ENCODE results near the gene SGCD.

The SGCD gene

DNA sequence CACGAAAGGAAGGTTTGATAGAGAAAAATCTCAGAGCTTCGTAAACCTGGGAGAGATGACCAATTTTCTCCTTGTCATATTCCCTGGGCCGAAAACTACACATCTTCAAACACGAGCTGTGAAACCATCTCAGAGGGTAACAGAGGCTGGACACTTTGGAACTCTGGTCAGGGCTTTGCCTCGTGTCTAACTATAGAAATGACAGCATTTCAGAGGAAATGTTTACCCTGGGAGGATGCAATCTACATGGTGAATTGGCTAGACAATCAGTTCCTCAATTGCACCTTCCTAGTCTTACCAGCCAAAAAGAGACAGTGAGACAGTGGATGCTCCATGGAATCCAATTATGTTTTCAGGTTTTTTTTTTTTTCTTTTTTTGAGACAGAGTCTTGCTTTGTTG, 414.6 kb downstream of the SGCD start:
- no peak for DNase-seq (ENCODE audit: low read depth)
- H3K4me3 ChIP-seq (ENCODE audit: low read length): no peak overlapping the region
- H3K4me1 ChIP-seq (ENCODE audit: control insufficient read depth, insufficient read depth, low read length): no peaks in the 10 kb centered on the region
- no peak overlapping the region for H3K9ac ChIP-seq (ENCODE audit: low read length)
- no peaks in the 10 kb centered on the region for H3K36me3 ChIP-seq (ENCODE audit: control insufficient read depth, insufficient read depth, low read length, severe bottlenecking)
- no peaks in the 10 kb centered on the region for H3K27me3 ChIP-seq (replicated peaks; ENCODE audit: control insufficient read depth, insufficient read depth, low read length)
- H3K9me3 ChIP-seq (ENCODE audit: control insufficient read depth, low read length): no peaks in the 10 kb centered on the region

DNA sequence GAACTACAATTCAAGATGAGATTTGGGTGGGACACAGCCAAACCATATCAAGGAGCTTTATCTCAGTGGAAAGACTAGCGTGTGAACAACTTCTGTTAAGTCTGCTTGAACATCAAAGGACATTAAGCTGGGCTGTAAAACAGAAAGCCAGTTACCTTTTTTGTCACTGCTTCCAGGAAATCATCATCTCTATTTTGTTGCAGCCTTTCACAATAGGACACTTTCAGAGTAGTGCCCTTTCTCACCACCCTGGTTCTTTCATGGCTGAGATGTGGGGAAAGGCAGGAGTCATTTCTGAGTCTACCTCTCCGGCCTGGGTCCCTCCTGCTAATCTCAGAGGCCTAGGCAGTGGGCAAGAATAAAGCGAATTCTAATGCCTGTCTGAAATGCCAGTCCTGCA, 426.9 kb downstream of the SGCD start:
- no peak for DNase-seq (ENCODE audit: low read depth)
- no peak overlapping the region for H3K9ac ChIP-seq (ENCODE audit: low read length)

DNA sequence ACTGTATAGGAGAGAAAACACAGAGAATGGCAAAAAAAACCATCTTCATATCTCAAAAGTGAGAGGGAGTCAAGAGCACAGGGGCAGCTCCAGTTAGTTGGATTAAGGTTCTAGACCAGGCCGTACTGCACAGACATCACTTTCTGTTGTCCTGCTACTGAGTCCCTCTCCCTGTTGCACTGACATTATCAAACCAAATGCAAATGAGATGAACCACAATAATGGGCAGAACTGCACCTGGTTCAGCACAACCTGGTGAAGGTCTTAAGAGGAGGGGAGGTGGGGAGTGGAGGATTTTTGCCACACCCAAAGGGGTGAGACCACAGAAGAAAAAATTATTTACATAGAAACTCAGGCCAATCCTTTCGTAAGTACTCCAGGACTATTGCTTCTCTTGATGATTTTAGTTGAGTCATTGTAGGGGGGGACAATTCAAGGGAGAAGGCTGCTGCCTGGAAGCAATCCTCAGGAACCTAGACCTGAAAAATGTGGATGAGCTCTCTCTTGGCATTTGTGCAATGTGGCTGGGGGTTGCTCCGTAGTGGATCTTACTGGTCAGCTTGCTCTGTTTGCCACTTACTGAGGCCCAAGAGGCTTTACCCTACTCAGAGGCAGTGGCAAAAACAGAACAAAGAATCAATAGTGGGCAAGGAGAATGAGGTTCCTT, 428.6 kb downstream of the SGCD start:
- no peaks in the 10 kb centered on the region for H3K4me1 ChIP-seq (ENCODE audit: control insufficient read depth, insufficient read depth, low read length)
- DNase-seq (ENCODE audit: low read depth): no peak
- H3K9me3 ChIP-seq (ENCODE audit: control insufficient read depth, low read length): no peaks in the 10 kb centered on the region
- H3K27me3 ChIP-seq (replicated peaks; ENCODE audit: control insufficient read depth, insufficient read depth, low read length): no peaks in the 10 kb centered on the region
- no peak overlapping the region for H3K4me3 ChIP-seq (ENCODE audit: low read length)
- no peak overlapping the region for H3K9ac ChIP-seq (ENCODE audit: low read length)
- H3K36me3 ChIP-seq (ENCODE audit: control insufficient read depth, insufficient read depth, low read length, severe bottlenecking): peaks cover 10% of the 10 kb centered on the region

More for the DNA sequence above, 426.9 kb downstream of the SGCD start:
- Histone ChIP-seq H3K36me3 (ENCODE audit: control insufficient read depth, insufficient read depth, low read length, severe bottlenecking) (peaks cover 5% of the 10 kb centered on the region), H3K4me1 (ENCODE audit: control insufficient read depth, insufficient read depth, low read length) (no peaks in the 10 kb centered on the region), H3K9me3 (ENCODE audit: control insufficient read depth, low read length) (no peaks in the 10 kb centered on the region), H3K4me3 (ENCODE audit: low read length) (no peak overlapping the region), H3K27me3 (replicated peaks; ENCODE audit: control insufficient read depth, insufficient read depth, low read length) (no peaks in the 10 kb centered on the region)

DNA sequence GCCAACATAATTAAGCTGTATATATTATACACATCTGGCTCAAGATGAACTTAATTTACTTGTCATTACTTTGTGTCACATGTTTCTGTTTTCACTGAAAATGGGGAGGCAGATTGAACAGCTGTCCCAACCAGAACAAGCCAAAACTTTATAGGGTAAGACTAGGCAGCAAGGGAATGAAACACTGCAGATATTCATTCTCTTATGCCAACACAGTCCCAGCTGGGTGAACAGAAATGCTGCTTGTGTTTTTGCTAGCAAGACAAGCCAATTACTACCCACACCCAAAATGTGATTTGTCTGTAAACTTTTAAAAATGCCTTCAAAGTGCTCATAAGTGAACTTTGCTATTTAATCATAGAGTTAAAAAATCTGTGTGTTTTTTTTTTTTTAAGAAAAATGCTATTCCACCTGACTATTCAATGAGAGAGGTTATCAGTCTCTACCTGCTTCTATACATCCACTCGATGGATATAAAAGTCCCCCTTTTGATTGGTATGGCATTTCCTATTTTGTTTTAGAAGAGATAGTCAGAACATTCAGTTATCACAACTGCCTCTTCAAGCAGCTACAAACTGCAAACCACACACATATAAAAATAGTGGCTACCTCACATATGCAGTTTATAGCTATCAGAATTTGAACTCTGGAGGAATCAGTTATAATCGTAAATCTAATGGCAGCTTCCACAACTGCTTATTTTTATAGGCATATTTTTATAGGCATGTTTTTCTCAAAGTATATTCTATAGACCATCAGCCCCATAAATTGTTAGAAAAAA, 431.2 kb downstream of the SGCD start:
- Histone ChIP-seq H3K4me3 (ENCODE audit: low read length) (no peak overlapping the region), H3K27me3 (replicated peaks; ENCODE audit: control insufficient read depth, insufficient read depth, low read length) (no peaks in the 10 kb centered on the region), H3K4me1 (ENCODE audit: control insufficient read depth, insufficient read depth, low read length) (no peaks in the 10 kb centered on the region), H3K9ac (ENCODE audit: low read length) (no peak overlapping the region), H3K9me3 (ENCODE audit: control insufficient read depth, low read length) (no peaks in the 10 kb centered on the region), H3K36me3 (ENCODE audit: control insufficient read depth, insufficient read depth, low read length, severe bottlenecking) (peaks cover 10% of the 10 kb centered on the region)
- no peak for DNase-seq (ENCODE audit: low read depth)

DNA sequence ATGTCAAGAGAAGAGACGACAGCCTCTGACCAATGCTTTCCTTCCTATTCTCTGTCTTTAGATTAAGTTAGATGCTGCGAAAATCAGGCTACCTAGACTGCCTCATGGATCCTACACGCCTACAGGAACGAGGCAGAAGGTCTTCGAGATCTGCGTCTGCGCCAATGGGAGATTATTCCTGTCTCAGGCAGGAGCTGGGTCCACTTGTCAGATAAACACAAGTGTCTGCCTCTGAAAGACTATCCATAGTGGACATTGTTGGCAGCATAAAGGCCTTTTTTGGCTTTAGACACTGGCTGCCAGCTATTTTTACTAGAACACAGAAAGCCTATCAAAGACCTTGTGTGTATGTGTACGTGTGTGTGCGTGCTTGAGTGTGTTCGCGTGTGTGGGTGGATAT, 432.2 kb downstream of the SGCD start:
- DNase-seq (ENCODE audit: low read depth): no peak

DNA sequence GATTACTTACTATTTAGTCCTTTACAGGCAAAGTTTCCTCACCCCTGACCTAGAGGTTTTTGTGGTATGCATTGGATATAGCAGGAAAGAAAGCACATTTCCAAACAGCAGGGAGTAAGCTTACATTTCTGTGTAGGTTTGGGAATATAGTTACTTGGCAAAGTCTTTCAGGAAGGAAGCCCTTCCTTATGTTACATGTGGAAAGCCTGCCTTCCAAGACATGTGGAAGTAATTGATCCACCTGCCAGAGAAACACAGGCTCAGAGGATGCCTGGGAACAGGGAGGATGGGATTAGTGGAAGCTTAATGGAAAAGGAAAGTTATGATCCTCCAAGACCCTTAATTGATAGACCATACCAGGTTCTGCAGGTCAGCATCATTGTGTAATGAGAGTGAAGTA, 435.8 kb downstream of the SGCD start:
- DNase-seq (ENCODE audit: low read depth): no peak
- peaks cover 6% of the 10 kb centered on the region for H3K36me3 ChIP-seq (ENCODE audit: control insufficient read depth, insufficient read depth, low read length, severe bottlenecking)
- no peak overlapping the region for H3K9ac ChIP-seq (ENCODE audit: low read length)
- no peaks in the 10 kb centered on the region for H3K27me3 ChIP-seq (replicated peaks; ENCODE audit: control insufficient read depth, insufficient read depth, low read length)
- no peaks in the 10 kb centered on the region for H3K9me3 ChIP-seq (ENCODE audit: control insufficient read depth, low read length)
- H3K4me1 ChIP-seq (ENCODE audit: control insufficient read depth, insufficient read depth, low read length): no peaks in the 10 kb centered on the region
- no peak overlapping the region for H3K4me3 ChIP-seq (ENCODE audit: low read length)

More for the DNA sequence above, 432.2 kb downstream of the SGCD start:
- Histone ChIP-seq H3K27me3 (replicated peaks; ENCODE audit: control insufficient read depth, insufficient read depth, low read length) (no peaks in the 10 kb centered on the region), H3K36me3 (ENCODE audit: control insufficient read depth, insufficient read depth, low read length, severe bottlenecking) (peaks cover 10% of the 10 kb centered on the region), H3K9me3 (ENCODE audit: control insufficient read depth, low read length) (no peaks in the 10 kb centered on the region), H3K4me1 (ENCODE audit: control insufficient read depth, insufficient read depth, low read length) (no peaks in the 10 kb centered on the region), H3K4me3 (ENCODE audit: low read length) (no peak overlapping the region), H3K9ac (ENCODE audit: low read length) (no peak overlapping the region)

DNA sequence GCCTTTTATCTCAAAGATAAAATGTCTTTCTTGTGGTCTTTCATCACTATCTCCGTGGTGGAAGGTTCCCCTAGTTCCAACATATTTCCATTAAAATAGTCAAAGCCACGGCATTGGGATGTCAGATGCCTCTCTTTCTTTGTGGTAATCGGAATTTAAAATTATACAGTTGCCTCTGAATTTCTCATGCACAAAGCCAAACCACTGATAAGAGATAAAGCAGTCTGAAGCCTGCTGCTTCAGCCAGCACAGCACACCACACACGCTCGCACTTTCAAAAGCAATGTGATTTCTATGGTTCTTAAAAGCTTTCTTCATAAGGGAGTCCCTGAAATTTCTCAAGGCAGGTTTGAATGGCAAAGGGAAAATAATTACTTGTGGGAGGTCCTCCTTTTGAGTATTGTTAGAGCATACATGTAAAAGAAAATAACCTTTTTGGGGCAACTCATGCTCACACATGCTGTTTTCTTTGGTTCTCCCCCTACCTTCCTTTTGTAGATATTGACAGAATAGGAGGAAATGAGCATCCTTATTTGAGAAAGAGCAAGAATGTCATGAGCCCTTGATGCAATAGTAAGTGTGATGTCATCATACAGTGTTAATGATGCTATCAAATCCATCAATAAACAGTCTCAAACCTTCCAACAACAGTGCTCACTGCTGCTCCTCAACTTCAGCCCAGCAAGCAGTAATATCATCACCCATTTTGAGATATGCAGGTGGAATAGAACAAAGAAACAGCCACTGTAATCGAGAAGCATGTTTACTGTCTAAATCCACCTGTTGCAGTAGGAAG, 437.4 kb downstream of the SGCD start:
- Histone ChIP-seq H3K4me1 (ENCODE audit: control insufficient read depth, insufficient read depth, low read length) (no peaks in the 10 kb centered on the region), H3K9ac (ENCODE audit: low read length) (no peak overlapping the region), H3K27me3 (replicated peaks; ENCODE audit: control insufficient read depth, insufficient read depth, low read length) (no peaks in the 10 kb centered on the region), H3K36me3 (ENCODE audit: control insufficient read depth, insufficient read depth, low read length, severe bottlenecking) (no peaks in the 10 kb centered on the region), H3K9me3 (ENCODE audit: control insufficient read depth, low read length) (no peaks in the 10 kb centered on the region), H3K4me3 (ENCODE audit: low read length) (no peak overlapping the region)
- no peak for DNase-seq (ENCODE audit: low read depth)

DNA sequence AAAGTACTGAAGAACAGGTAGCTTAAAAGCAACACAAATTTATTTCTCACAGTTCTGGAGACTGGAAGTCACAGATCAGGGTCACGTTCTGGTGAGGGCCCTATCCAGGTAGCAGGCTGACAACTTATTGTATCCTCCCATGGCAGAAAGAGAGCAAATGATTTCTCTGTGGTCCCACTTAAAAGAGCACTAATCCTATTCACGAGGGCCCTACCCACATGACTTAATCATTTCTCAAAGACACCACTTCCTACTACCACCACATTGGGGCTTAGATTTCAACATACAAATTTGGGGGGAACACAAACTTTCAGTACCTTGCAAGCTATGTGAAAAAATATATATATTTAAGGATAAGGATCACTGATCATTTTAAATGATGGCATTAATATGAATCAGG, 447.3 kb downstream of the SGCD start:
- no peaks in the 10 kb centered on the region for H3K36me3 ChIP-seq (ENCODE audit: control insufficient read depth, insufficient read depth, low read length, severe bottlenecking)
- no peak for DNase-seq (ENCODE audit: low read depth)

DNA sequence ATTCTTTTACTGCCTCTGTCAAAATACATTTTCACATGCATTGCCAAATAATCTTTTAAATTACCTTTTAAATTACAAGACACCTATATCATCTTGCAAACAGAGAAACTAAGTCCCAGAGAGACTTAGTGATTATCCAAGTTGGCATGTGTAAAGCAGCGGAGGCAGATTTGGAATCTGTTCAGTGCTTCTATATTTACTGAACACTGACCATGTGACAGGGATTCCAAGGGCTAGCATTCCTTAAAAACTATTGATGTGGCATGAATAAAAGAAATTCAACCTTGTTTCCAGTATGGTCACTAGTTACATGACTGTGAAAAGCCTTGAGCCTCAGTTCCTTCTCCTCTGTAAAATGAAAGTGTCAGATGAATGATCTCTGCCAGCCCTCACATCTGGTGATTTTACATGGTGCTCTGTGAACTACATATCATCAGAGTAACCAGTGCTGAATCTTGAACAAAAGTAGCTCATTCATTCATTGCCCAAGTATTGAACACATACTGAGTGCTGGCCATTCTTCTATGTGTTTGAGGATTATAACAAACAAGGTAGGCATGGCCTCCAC, 451.3 kb downstream of the SGCD start:
- Histone ChIP-seq H3K4me1 (ENCODE audit: control insufficient read depth, insufficient read depth, low read length) (no peaks in the 10 kb centered on the region), H3K9me3 (ENCODE audit: control insufficient read depth, low read length) (peaks cover 3% of the 10 kb centered on the region), H3K4me3 (ENCODE audit: low read length) (no peak overlapping the region), H3K9ac (ENCODE audit: low read length) (no peak overlapping the region), H3K27me3 (replicated peaks; ENCODE audit: control insufficient read depth, insufficient read depth, low read length) (no peaks in the 10 kb centered on the region), H3K36me3 (ENCODE audit: control insufficient read depth, insufficient read depth, low read length, severe bottlenecking) (no peaks in the 10 kb centered on the region)
- no peak for DNase-seq (ENCODE audit: low read depth)

More for the DNA sequence above, 447.3 kb downstream of the SGCD start:
- Histone ChIP-seq H3K9me3 (ENCODE audit: control insufficient read depth, low read length) (no peaks in the 10 kb centered on the region), H3K4me1 (ENCODE audit: control insufficient read depth, insufficient read depth, low read length) (no peaks in the 10 kb centered on the region), H3K4me3 (ENCODE audit: low read length) (no peak overlapping the region), H3K9ac (ENCODE audit: low read length) (no peak overlapping the region), H3K27me3 (replicated peaks; ENCODE audit: control insufficient read depth, insufficient read depth, low read length) (no peaks in the 10 kb centered on the region)

DNA sequence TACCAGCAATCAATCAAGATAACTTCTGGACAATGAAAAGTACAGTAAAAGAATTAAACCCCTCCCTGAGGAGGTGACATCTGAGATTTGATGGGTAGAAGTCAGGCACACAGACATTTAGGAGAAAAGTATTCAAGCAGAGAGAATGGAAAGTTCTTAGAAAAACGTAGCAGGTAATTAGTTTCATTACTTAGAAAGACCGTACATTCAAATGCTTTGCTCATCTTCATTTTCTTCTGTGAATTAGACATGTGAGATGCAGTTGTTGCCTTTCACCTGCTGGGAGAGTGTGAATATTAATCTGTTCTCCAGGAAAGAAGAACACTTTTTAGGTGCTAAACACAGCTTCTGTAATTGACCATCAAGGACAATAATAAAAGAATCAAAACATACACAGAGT, 451.8 kb downstream of the SGCD start:
- Histone ChIP-seq H3K4me1 (ENCODE audit: control insufficient read depth, insufficient read depth, low read length) (no peaks in the 10 kb centered on the region), H3K27me3 (replicated peaks; ENCODE audit: control insufficient read depth, insufficient read depth, low read length) (no peaks in the 10 kb centered on the region), H3K9ac (ENCODE audit: low read length) (no peak overlapping the region), H3K9me3 (ENCODE audit: control insufficient read depth, low read length) (peaks cover 6% of the 10 kb centered on the region), H3K4me3 (ENCODE audit: low read length) (no peak overlapping the region), H3K36me3 (ENCODE audit: control insufficient read depth, insufficient read depth, low read length, severe bottlenecking) (no peaks in the 10 kb centered on the region)
- no peak for DNase-seq (ENCODE audit: low read depth)

DNA sequence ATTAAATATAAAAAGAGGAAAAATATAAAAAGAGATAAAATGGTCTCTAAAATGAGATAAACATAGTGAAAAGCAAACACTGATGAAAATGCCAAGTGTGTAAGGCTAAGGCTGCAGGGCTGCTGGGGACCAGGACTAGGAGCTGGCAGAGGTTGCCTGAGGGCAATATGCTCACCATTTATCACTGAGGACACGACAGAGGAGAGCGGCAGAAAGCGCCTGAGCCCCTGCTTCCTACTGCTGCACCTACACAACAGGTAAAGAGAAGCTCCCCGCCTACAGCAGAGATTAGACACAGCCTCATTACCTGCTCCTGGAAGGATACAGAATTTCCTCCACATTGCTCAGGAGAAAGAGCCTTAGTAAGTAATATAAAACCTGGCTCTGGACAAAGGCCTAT, 452.5 kb downstream of the SGCD start:
- DNase-seq (ENCODE audit: low read depth): no peak
- H3K9me3 ChIP-seq (ENCODE audit: control insufficient read depth, low read length): peaks cover 10% of the 10 kb centered on the region

More for the DNA sequence above, 452.5 kb downstream of the SGCD start:
- Histone ChIP-seq H3K4me1 (ENCODE audit: control insufficient read depth, insufficient read depth, low read length) (no peaks in the 10 kb centered on the region), H3K4me3 (ENCODE audit: low read length) (no peak overlapping the region), H3K36me3 (ENCODE audit: control insufficient read depth, insufficient read depth, low read length, severe bottlenecking) (no peaks in the 10 kb centered on the region), H3K9ac (ENCODE audit: low read length) (no peak overlapping the region), H3K27me3 (replicated peaks; ENCODE audit: control insufficient read depth, insufficient read depth, low read length) (no peaks in the 10 kb centered on the region)

Measured in adipocyte (in vitro differentiated cells).